HG03097 (cell line): ENCODE measurements around the gene HS2ST1.

Experiments used
- ATAC-seq: cut with Tn5 transposase; IDR thresholded peaks from one replicate; pipeline ENCODE4 v1.9.1; 2021; ENCODE audit not compliant: unreplicated experiment, low FRiP score

HS2ST1 gene

DNA sequence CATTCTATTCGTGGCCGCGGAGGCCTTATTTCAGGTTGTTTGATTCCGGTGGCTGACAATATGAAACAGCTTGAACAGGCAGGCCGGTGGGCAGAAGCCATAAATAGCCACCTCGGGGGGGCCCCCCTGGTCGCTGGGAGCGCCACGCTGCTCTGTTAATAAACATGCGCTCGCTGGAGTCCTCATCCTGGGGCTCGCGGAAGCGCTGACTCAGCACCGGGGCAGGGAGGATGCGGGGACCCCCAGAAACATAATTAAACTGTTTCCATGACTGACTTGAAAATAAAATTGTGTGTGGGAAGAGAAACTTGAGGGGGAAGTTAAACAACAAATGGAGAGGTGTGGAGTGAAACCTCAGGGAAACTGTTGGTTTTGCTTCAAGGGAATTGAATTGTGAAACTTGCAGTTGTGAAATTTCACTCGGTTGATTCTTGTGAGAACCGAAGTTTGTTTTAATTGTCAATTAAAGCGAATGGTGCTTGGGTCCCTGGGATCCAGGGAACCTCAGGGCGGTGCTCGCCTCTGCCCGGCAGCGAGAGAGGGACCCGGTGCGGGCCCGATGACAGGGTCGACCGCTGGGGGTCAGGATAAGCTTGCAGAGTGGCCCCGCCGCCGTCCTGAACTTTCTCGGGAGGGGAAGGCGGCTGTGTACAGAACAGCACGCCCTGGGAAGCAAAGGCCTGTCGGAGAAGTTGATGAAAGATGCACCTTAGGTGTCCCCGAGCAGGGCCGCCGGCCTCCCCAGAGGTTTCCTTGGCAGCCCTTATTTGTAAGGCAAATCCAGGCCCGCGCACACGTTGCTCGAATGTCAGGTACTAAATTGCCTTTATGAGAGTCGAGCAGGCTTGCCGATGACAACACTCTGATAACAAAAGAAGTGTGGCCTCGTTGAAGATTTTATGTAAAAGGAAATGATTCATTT is 237.3 kb downstream of the HS2ST1 start:
- ATAC-seq, result peak; percentile 82

DNA sequence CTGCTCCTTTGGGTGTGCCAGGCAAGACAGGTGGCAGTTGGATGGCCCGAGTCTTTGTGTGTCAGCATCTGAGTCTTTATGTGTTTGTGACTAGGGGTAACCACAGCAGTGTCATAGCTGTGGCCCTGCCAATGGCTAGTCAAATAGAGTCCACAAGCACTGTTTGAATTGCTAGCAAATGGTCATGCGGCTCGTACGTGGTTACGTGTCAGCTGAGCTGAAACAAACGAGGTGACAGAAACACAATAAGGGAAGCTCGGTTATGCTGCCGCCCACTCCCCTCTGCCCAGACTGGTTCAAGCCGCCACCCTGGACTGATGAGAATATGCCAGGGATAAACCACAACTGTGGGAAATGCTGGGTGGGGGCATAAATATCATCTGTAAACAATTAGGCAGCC is 239.9 kb downstream of the HS2ST1 start:
- no peak for ATAC-seq

DNA sequence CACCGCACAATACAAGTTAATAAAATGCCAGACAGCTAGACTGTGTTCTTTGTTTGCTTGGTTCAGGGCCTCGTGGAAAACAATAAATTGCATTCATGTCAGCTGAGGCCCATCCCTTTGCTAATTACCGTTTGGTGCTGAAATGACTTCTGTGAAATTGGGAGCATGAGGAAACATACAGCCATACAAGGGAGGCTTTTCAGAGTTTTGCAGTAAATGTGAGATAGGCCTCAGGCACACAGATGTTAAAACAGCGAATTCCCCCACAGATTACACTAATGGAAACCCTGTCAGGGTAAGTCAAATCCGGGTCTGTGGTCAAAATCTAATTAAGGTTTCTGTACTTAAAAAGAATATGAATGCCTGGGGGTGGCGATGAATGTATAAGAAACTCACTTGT is 240.7 kb downstream of the HS2ST1 start:
- ATAC-seq, result no peak

DNA sequence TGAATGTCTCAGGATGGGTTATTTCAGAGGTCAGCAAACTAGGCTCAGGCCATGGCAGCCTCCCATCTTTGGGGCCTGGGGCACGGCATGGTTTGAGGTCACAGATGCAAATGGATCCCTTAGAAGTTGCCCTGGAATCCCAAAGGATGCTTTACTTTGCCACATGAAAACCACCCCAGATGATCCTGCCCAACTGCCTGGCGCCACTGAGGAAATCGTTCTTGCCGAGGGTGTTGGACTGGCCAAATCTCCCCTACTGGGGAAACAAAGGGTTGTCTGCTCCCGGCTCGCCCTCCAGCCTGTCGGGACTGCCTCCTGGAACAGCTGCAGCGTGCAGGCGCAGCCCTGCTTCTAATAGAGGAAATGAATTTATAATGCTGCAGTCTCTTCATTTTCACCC is 241.2 kb downstream of the HS2ST1 start:
- no peak for ATAC-seq

DNA sequence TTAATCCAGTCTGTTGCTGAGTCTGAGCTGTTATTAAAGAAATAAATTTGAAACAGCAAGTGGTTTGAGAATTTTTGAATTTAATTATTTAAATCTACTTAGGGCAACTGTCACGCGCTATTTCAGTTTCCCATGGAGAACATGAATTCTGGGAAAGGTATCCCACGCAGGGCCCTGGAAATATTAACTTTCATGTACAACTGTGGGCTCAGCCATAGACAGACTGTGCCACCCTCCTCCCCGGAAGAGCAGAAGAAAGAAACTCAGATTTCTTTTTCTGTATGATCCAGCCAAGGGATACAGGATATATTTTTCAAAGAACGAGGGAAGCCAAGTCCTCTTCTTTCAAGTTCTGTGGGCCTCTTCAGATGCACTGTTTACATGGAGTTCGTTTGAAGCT is 241.7 kb downstream of the HS2ST1 start:
- no peak for ATAC-seq

DNA sequence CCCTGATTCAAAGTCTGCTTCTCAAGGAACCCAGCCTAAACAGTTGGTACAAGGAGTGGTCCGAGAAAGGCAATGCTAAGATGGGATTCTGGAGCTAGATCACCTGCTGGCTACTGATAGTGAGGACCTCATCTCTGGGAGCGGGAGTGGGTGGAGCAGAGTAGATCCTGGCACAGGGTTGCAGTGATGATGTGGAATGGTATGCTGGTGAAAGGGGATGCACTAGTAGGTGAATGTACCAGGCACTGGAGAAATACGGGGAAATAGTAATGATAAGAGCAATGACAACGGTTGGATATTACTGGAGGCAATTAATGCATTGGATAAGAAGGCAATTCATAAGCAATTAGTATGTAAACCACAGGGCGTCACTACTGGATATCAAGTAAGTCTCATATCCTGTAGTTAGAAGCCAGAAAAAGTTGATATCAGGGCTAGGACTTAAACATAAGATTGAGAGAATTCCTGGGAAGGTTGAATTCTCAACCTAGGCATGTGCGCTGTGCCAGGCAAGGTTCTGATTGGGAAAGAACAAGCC is 245.0 kb downstream of the HS2ST1 start:
- no peak for ATAC-seq
